Neural progenitor cell (in vitro differentiated cells): Measurements from ENCODE around the gene MCM5. TPM values are rescaled to one million over a fixed set of nuclear protein-coding genes. Genes with fewer than 3 reads are reported as not detected.

Experiments
- DNase-seq: peaks from one replicate; pipeline ENCODE4 v3.0.0-alpha.2; 2016; ENCODE audit warnings: low spot score
- H2AFZ ChIP-seq: fragments of 200-600 bp; sonication (generic); replicated peaks from 2 replicates; pipeline ENCODE4 v1.6.1; 2016; ENCODE audit warnings: antibody characterized with exemption
- H3F3A ChIP-seq: fragments of 200-600 bp; sonication (generic); 2 replicates; pipeline ENCODE4 v1.6.1; 2016; ENCODE audit warnings: antibody characterized with exemption, low read depth
- H3K27ac ChIP-seq: fragments of 200-600 bp; sonication (generic); 2 replicates; pipeline ENCODE4 v1.5.1; 2016; ENCODE audit warnings: mild to moderate bottlenecking
- H3K27me3 ChIP-seq: fragments of 200-600 bp; sonication (generic); 2 replicates; pipeline ENCODE4 v1.6.1; 2016; ENCODE audit warnings: mild to moderate bottlenecking, moderate library complexity
- H3K36me3 ChIP-seq: fragments of 200-600 bp; sonication (generic); 2 replicates; pipeline ENCODE4 v1.5.1; 2016
- H3K4me1 ChIP-seq: fragments of 200-600 bp; sonication (generic); 2 replicates; pipeline ENCODE4 v1.6.1; 2016; ENCODE audit warnings: mixed run types
- H3K4me2 ChIP-seq: fragments of 200-600 bp; sonication (generic); 2 replicates; pipeline ENCODE4 v1.6.1; 2016
- H3K4me3 ChIP-seq: fragments of 200-600 bp; sonication (generic); 2 replicates; pipeline ENCODE4 v1.5.1; 2016
- H3K79me2 ChIP-seq: fragments of 200-600 bp; sonication (generic); 2 replicates; pipeline ENCODE4 v1.6.1; 2016; ENCODE audit warnings: low read depth
- H3K9ac ChIP-seq: fragments of 200-600 bp; sonication (generic); 2 replicates; pipeline ENCODE4 v1.6.1; 2016
- H3K9me3 ChIP-seq: fragments of 200-600 bp; sonication (generic); 2 replicates; pipeline ENCODE4 v1.5.1; 2016; ENCODE audit warnings: low read depth
- H4K20me1 ChIP-seq: fragments of 200-600 bp; sonication (generic); 2 replicates; pipeline ENCODE4 v1.6.1; 2016; ENCODE audit warnings: low read depth
- H3K27ac Mint-ChIP-seq: 3 replicates; pipeline ENCODE4 v1.8.0; 2021; ENCODE audit warnings: mixed read lengths
- H3K27me3 Mint-ChIP-seq: 2 replicates; pipeline ENCODE4 v1.8.0; 2022; ENCODE audit warnings: low read depth, mild to moderate bottlenecking, inconsistent platforms, moderate library complexity, mixed read lengths; ENCODE audit not compliant: insufficient read depth
- H3K36me3 Mint-ChIP-seq: 3 replicates; pipeline ENCODE4 v1.8.0; 2021; ENCODE audit warnings: mixed read lengths
- H3K4me1 Mint-ChIP-seq: 3 replicates; pipeline ENCODE4 v1.8.0; 2021; ENCODE audit warnings: mixed read lengths
- H3K4me3 Mint-ChIP-seq: 3 replicates; pipeline ENCODE4 v1.8.0; 2021; ENCODE audit warnings: mild to moderate bottlenecking, moderate library complexity, mixed read lengths
- H3K9me3 Mint-ChIP-seq: 3 replicates; pipeline ENCODE4 v1.8.0; 2020; ENCODE audit warnings: mixed read lengths
- CTCF ChIP-seq: fragments of 200-600 bp; sonication (generic); IDR thresholded peaks from 2 replicates; pipeline ENCODE4 v1.5.1; 2017; ENCODE audit warnings: antibody characterized with exemption, mild to moderate bottlenecking
- EZH2 ChIP-seq: fragments of 200-600 bp; sonication (generic); IDR thresholded peaks from 2 replicates; pipeline ENCODE4 v1.6.1; 2017; ENCODE audit warnings: antibody characterized with exemption, mild to moderate bottlenecking, moderate library complexity
- EZH2phosphoT487 ChIP-seq: fragments of 200-600 bp; sonication (generic); IDR thresholded peaks from 2 replicates; pipeline ENCODE4 v1.6.1; 2017; ENCODE audit warnings: antibody characterized with exemption
- total RNA-seq: library from RNA; depleted of rRNA; stranded (reverse); fragments of >200 nt; gene quantifications from 2 replicates; pipeline ENCODE4 v1.2.3, GENCODE V29; 2015; ENCODE audit warnings: low replicate concordance

MCM5 gene
- total RNA-seq, 1 donor from 2014 or later = 131 TPM

DNA sequence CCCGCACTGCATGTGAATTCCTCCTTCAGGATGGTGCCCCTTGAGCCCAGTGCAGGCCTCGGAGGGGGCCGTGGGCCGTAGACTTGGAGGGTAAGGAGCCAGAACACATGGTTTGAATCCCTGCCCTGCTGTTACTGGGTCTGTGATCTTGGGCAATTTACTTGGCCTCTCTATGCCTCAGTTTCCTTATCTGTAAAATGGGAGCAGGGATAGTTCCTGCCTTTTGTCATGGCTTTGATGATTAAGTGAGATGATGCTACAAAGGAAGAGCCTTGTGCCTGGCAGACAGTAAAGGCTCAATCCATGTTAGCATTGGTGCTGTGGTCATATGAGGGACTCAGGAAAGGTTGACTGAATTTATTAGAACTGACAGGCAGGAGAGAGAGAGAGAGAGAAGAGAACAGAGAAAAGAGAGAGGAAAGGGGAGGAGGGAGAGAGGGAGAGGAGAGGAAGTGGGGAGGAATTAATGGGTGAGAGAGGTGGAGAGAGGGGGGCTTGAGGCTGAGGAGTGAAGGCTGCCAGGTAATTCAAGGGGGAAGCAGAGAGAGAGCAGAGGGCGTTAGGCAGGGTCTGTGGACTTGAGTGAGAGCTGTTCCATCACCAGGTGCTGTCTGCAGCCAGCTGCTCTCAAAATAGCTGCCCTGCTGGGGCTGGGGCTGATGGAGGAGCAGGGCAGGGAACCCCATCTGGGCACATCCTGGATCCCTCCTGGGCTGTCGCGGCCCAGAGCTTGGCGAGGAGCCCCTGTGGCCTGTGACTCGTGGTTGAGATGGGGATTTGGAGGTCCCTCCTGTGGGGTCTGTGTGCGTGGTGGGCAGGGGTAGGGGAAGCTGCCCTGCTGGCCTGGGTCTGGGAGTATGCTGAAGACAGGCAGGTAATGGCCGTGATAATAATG lies 44.1 kb downstream of the MCM5 start:
- H3K9ac ChIP-seq = no peak overlapping the region
- no peaks in the 10 kb centered on the region for H3F3A ChIP-seq
- H3K4me2 ChIP-seq = no peak overlapping the region
- peaks cover 6% of the 10 kb centered on the region for H3K4me1 Mint-ChIP-seq
- H3K36me3 ChIP-seq = no peaks in the 10 kb centered on the region
- peaks cover 6% of the 10 kb centered on the region for H3K36me3 Mint-ChIP-seq
- no peak overlapping the region for H2AFZ ChIP-seq
- DNase-seq = no peak
- no peaks in the 10 kb centered on the region for H4K20me1 ChIP-seq
- peaks cover 2% of the 10 kb centered on the region for H3K27me3 Mint-ChIP-seq
- no peaks in the 10 kb centered on the region for H3K9me3 Mint-ChIP-seq
- H3K27me3 ChIP-seq = no peaks in the 10 kb centered on the region
- H3K4me3 ChIP-seq = no peak overlapping the region
- no peaks in the 10 kb centered on the region for H3K79me2 ChIP-seq
- H3K4me1 ChIP-seq = no peaks in the 10 kb centered on the region
- no peak overlapping the region for H3K4me3 Mint-ChIP-seq
- TF ChIP-seq CTCF (no peak), EZH2phosphoT487 (no peak), EZH2 (no peak)
- no peaks in the 10 kb centered on the region for H3K9me3 ChIP-seq
- H3K27ac Mint-ChIP-seq = peak overlapping the region; percentile 43
- no peak overlapping the region for H3K27ac ChIP-seq

DNA sequence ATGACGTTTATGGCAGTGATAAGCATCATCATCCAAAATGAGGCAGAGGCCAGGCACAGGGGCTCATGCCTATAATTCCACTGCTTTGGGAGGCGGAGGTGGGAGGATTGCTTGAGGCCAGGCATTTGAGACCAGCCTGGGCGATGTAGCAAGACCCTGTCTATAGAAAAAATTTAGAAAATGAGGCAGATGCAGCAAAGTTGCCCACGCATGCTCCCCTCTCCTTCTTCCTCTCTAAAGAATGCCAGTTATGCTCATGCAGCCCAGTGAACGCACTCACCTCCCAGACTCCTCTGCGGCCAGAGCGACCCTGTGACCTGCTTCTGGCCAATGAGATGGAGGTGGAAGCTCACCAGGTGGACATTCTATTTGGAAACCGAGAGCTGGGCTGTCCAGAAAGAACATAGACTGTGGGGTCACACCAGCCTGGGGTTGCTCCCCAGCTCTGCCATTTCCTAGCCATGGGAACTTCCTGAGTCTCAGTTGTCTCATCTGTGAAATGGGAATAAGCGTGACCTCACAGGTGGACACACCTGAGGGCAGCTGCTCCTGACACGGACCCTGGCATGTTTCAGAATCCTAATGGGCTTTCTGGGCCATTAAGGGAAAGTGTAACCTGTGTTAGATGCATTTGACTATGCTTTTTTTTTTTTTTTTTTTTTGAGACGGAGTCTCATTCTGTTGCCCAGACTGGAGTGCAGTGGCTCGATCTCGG lies 44.9 kb downstream of the MCM5 start:
- H3K27ac Mint-ChIP-seq = no peak overlapping the region
- peaks cover 5% of the 10 kb centered on the region for H3K36me3 Mint-ChIP-seq
- Histone ChIP-seq H3F3A (no peaks in the 10 kb centered on the region), H3K9ac (no peak overlapping the region), H3K4me1 (no peaks in the 10 kb centered on the region), H3K4me3 (no peak overlapping the region), H3K9me3 (no peaks in the 10 kb centered on the region), H2AFZ (no peak overlapping the region), H3K79me2 (no peaks in the 10 kb centered on the region), H3K36me3 (no peaks in the 10 kb centered on the region), H3K27ac (no peak overlapping the region), H3K27me3 (no peaks in the 10 kb centered on the region), H4K20me1 (no peaks in the 10 kb centered on the region), H3K4me2 (no peak overlapping the region)
- H3K4me3 Mint-ChIP-seq = no peak overlapping the region
- no peak for TF ChIP-seq EZH2phosphoT487
- no peak for TF ChIP-seq CTCF
- no peak for TF ChIP-seq EZH2
- peaks cover 6% of the 10 kb centered on the region for H3K4me1 Mint-ChIP-seq
- no peak for DNase-seq
- no peaks in the 10 kb centered on the region for H3K9me3 Mint-ChIP-seq
- H3K27me3 Mint-ChIP-seq = peaks cover 2% of the 10 kb centered on the region

DNA sequence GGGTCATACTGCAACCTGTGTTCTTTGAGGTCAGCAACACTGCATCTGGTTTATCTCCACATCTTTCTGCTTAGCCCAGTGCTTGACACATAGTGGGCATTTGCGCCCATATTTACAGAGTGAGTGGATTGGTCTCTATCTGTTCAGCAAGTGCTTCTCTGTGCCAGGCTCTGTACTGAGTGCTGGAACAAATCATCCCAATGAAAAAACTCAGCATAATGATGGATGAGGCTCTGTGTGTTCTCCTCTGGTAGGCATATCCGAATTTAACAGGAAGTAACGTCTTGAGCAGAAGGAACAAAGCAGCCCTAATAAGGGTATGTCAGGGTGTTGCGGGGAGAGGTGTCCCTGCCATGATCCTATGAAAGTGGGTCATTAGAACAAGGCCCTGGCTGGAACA lies 46.0 kb downstream of the MCM5 start:
- no peak overlapping the region for H3K27ac ChIP-seq
- peak overlapping the region; percentile 53 for H3K27ac Mint-ChIP-seq

More for the DNA sequence above, 46.0 kb downstream of the MCM5 start:
- Histone ChIP-seq H3K27me3 (no peaks in the 10 kb centered on the region), H2AFZ (no peak overlapping the region), H3K9ac (no peak overlapping the region), H3K4me2 (no peak overlapping the region), H3K4me3 (no peak overlapping the region), H3K36me3 (no peaks in the 10 kb centered on the region), H4K20me1 (no peaks in the 10 kb centered on the region), H3K9me3 (no peaks in the 10 kb centered on the region), H3K79me2 (no peaks in the 10 kb centered on the region), H3K4me1 (peaks cover 2% of the 10 kb centered on the region), H3F3A (no peaks in the 10 kb centered on the region)
- TF ChIP-seq CTCF (no peak), EZH2phosphoT487 (no peak), EZH2 (no peak)
- DNase-seq = no peak
- H3K9me3 Mint-ChIP-seq = no peaks in the 10 kb centered on the region
- H3K4me1 Mint-ChIP-seq = peaks cover 12% of the 10 kb centered on the region
- peaks cover 11% of the 10 kb centered on the region for H3K36me3 Mint-ChIP-seq
- H3K4me3 Mint-ChIP-seq = peak overlapping the region; percentile 18
- peaks cover 8% of the 10 kb centered on the region for H3K27me3 Mint-ChIP-seq
